ENCODE data around the gene OR4C16. TPM values are rescaled to one million over a fixed set of nuclear protein-coding genes. Genes with fewer than 3 reads are reported as not detected.

The OR4C16 gene
- not detected for polyA plus RNA-seq (2012; ENCODE audit: insufficient read length, low read depth)

- no peak for TF ChIP-seq REST (IDR thresholded peaks at IDR 0.05; ENCODE audit: insufficient read depth in 1 of 2, low read depth in 2 of 2, low read length in 2 of 2)
- no peak for TF ChIP-seq SIN3A (IDR thresholded peaks at IDR 0.05; ENCODE audit: borderline replicate concordance, insufficient read depth, low read length)
Observed at GRCh38 chr11:55571828-55572227, at the start of gene OR4C16. Gene OR4C16 (plus strand): TSS chr11:55572128. CDS start chr11:55572128, 0 bp downstream.

GRCh38 chr11:55554169-55554568, 17.8 kb upstream of the OR4C16 start, which contains the start of gene OR4C15:
Gene OR4C15 (plus strand): TSS chr11:55554469. CDS start chr11:55554469, 0 bp downstream.
- no peak for TF ChIP-seq TAF1 (IDR thresholded peaks at IDR 0.05; ENCODE audit: borderline replicate concordance, insufficient read depth, low read length)
- no peak for TF ChIP-seq POLR2AphosphoS5 (IDR thresholded peaks at IDR 0.05; ENCODE audit: low read depth, low read length)
- TF ChIP-seq FOXP2 (optimal IDR thresholded peaks at IDR 0.05; ENCODE audit: borderline replicate concordance, extremely low read depth, extremely low read length, insufficient read depth), result no peak
- TF ChIP-seq REST (IDR thresholded peaks at IDR 0.05; ENCODE audit: insufficient read depth in 1 of 2, low read depth in 2 of 2, low read length in 2 of 2), result no peak
- no peak for TF ChIP-seq SIN3A (IDR thresholded peaks at IDR 0.05; ENCODE audit: borderline replicate concordance, insufficient read depth, low read length)

- no peak for TF ChIP-seq POLR2AphosphoS5 (IDR thresholded peaks at IDR 0.05; ENCODE audit: low read depth, low read length)
- TF ChIP-seq FOXP2 (optimal IDR thresholded peaks at IDR 0.05; ENCODE audit: borderline replicate concordance, extremely low read depth, extremely low read length, insufficient read depth), result no peak
- no peak for TF ChIP-seq REST (IDR thresholded peaks at IDR 0.05; ENCODE audit: insufficient read depth in 1 of 2, low read depth in 2 of 2, low read length in 2 of 2)
- no peak for TF ChIP-seq SIN3A (IDR thresholded peaks at IDR 0.05; ENCODE audit: borderline replicate concordance, insufficient read depth, low read length)
- no peak for TF ChIP-seq TAF1 (IDR thresholded peaks at IDR 0.05; ENCODE audit: borderline replicate concordance, insufficient read depth, low read length)
Observed at GRCh38 chr11:55572548-55572947, 620 bp downstream of the OR4C16 start.

GRCh38 chr11:55607545-55607944, 35.6 kb downstream of the OR4C16 start, which contains the start of gene OR4C11:
Gene OR4C11 (minus strand): TSS chr11:55607645. CDS start chr11:55604373, 3,272 bp downstream.
- no peak for TF ChIP-seq SIN3A (IDR thresholded peaks at IDR 0.05; ENCODE audit: borderline replicate concordance, insufficient read depth, low read length)

Data from PFSK-1 (cell line).